ENCODE data around the gene HMOX2. TPM values are rescaled to one million over a fixed set of nuclear protein-coding genes. Genes with fewer than 3 reads are reported as not detected.

The HMOX2 gene
- polyA plus RNA-seq, 1 donor (not counting 4 experiments of a cell fraction or from before 2014, with no cell fraction given): 167 TPM

- Histone ChIP-seq H3K9me1 (ENCODE audit: control insufficient read depth, extremely low read depth, insufficient read depth, low read length) (no peaks in the 10 kb centered on the region), H3K9ac (ENCODE audit: control insufficient read depth, extremely low read depth, insufficient read depth, low read length) (no peak overlapping the region), H3K27me3 (ENCODE audit: control insufficient read depth, extremely low read depth, insufficient read depth, low read length) (no peaks in the 10 kb centered on the region), H3K79me2 (ENCODE audit: control insufficient read depth, insufficient read depth, low read length) (no peaks in the 10 kb centered on the region), H3K4me1 (ENCODE audit: control insufficient read depth, extremely low read depth, insufficient read depth, low read length) (no peaks in the 10 kb centered on the region), H3K4me2 (ENCODE audit: control insufficient read depth, extremely low read depth, insufficient read depth, low read depth, low read length) (no peak overlapping the region), H3K27ac (ENCODE audit: control insufficient read depth, insufficient read depth, low read length) (no peak overlapping the region), H4K20me1 (ENCODE audit: control insufficient read depth, extremely low read depth, insufficient read depth, low read length) (no peaks in the 10 kb centered on the region), H2AFZ (ENCODE audit: control insufficient read depth, low read length) (no peak overlapping the region), H3K9me3 (ENCODE audit: control insufficient read depth, low read depth, low read length) (no peaks in the 10 kb centered on the region), H3K36me3 (ENCODE audit: control insufficient read depth in 2 of 2, extremely low read depth in 1 of 2, insufficient read depth in 2 of 2, low read length in 2 of 2) (no peaks in the 10 kb centered on the region), H3K4me3 (ENCODE audit: control insufficient read depth in 2 of 3, extremely low read depth in 1 of 3, insufficient read depth in 2 of 3, low read depth in 1 of 3, low read length in 3 of 3) (no peak overlapping the region)
- FAIRE-seq (no peak), DNase-seq (ENCODE audit: low read depth, low spot score) (no peak)
- dilution Hi-C loops (cut with MboI; ENCODE audit: extremely low pct_ligation_motif_present, low sequenced_read_pairs): no loop called here
- TF ChIP-seq EZH2 (IDR thresholded peaks at IDR 0.05; ENCODE audit: low read length) (no peak), CTCF (optimal IDR thresholded peaks at IDR 0.05 in 1 of 3, IDR thresholded peaks at IDR 0.05 in 1 of 3, conservative IDR thresholded peaks at IDR 0.05 in 1 of 3; ENCODE audit: extremely low read depth in 1 of 3, insufficient read depth in 2 of 3, low read length in 3 of 3) (no peak)
These were observed 81.8 kb downstream of the HMOX2 start for GRCh38 chr16:4557973-4558372.

Small RNAs within 50 kb of the gene (small RNA-seq; reads per million reads assigned to genes)
- 0 reads per million in 3 experiments for gene AC012676.2 (ENCODE audit: insufficient read length in 3 of 3, low read depth in 3 of 3, low replicate concordance in 1 of 3)

Other genes starting within 250 kb of the HMOX2 start
- gene SRL, start 234.3 kb upstream of the HMOX2 start, polyA plus RNA-seq: not detected in 3 replicates
- gene TFAP4, start 203.4 kb upstream of the HMOX2 start, polyA plus RNA-seq: 4.9 to 9.2 TPM (median 6.7 TPM) in 3 replicates
- gene GLIS2, start 160.3 kb upstream of the HMOX2 start, polyA plus RNA-seq: 0.63 to 2.3 TPM (median 1.0 TPM) in 3 replicates
- gene PAM16, start 125.1 kb upstream of the HMOX2 start, polyA plus RNA-seq: 25.0 to 41.2 TPM (median 32.7 TPM) in 3 replicates
- gene VASN, start 104.5 kb upstream of the HMOX2 start, polyA plus RNA-seq: 0.37 to 1.1 TPM (median 0.46 TPM) in 3 replicates
- 8.4 to 12.5 TPM (median 12.2 TPM) in 3 replicates for gene CORO7, start 59.8 kb upstream of the HMOX2 start, polyA plus RNA-seq
- 43.5 to 54.6 TPM (median 48.4 TPM) in 3 replicates for gene DNAJA3, start 50.5 kb upstream of the HMOX2 start, polyA plus RNA-seq
- gene NMRAL1, start 1.8 kb upstream of the HMOX2 start, polyA plus RNA-seq: 39.5 to 61.6 TPM (median 48.7 TPM) in 3 replicates
- gene CDIP1, start 62.4 kb downstream of the HMOX2 start, polyA plus RNA-seq: 19.8 to 39.4 TPM (median 23.1 TPM) in 3 replicates
- gene C16orf96, start 79.9 kb downstream of the HMOX2 start, polyA plus RNA-seq: not detected in 3 replicates
- gene UBALD1, start 138.5 kb downstream of the HMOX2 start, polyA plus RNA-seq: 3.6 to 7.7 TPM (median 4.0 TPM) in 3 replicates
- 1.9 to 6.7 TPM (median 2.6 TPM) in 3 replicates for gene MGRN1, start 148.4 kb downstream of the HMOX2 start, polyA plus RNA-seq
- gene NUDT16L1, start 217.2 kb downstream of the HMOX2 start, polyA plus RNA-seq: 23.0 to 28.8 TPM (median 24.2 TPM) in 3 replicates